ENCODE results near the gene HOXB9. TPM values are rescaled to one million over a fixed set of nuclear protein-coding genes. Genes with fewer than 3 reads are reported as not detected.

Gene HOXB9
- total and polyA plus RNA-seq, 10 of the 15 experiments (the other 5 are each of a cell fraction or from before 2014, with no cell fraction given), result 0.01 to 0.49 (median 0.09) TPM; not detected in 5

- FAIRE-seq (no peak), ATAC-seq (no peak), DNase-seq (ENCODE audit: low read depth, low spot score) (no peak)
- no peak for TF ChIP-seq FOXM1 (IDR thresholded peaks at IDR 0.05; ENCODE audit: low read depth, low read length)
- TF ChIP-seq ATF7 (IDR thresholded peaks at IDR 0.05; ENCODE audit: low read depth), result no peak
- no peak overlapping the region for H3K27ac ChIP-seq (ENCODE audit: control insufficient read depth, insufficient read depth)
- no peak overlapping the region for H3K4me2 ChIP-seq (ENCODE audit: control insufficient read depth, insufficient read depth)
- intact Hi-C loops (cut with micrococcal nuclease; ENCODE audit: unreplicated experiment), result no loop called here
- no peaks in the 10 kb centered on the region for H3K36me3 ChIP-seq (ENCODE audit: control insufficient read depth in 2 of 2, insufficient read depth in 2 of 2, low read length in 1 of 2)
- SMC1A ChIA-PET (ENCODE audit: uncharacterized antibody, unreplicated experiment), result interaction anchor here (1.8 kb wide), 1 partner anchor 19 kb away, joined by 7 read pairs; no protein-coding TSS in a partner anchor
- peaks cover 39 to 55% of the 10 kb centered on the region in 2 experiments for H3K27me3 ChIP-seq (replicated peaks in 1 of 2; ENCODE audit: control insufficient read depth in 2 of 2, insufficient read depth in 2 of 2, low read length in 1 of 2)
- CTCF ChIA-PET, result interaction anchor here (1.8 to 3.7 kb wide), 2 partner anchors 16 to 595 kb away, joined by 4 to 15 read pairs; no protein-coding TSS in a partner anchor
- WGBS (ENCODE audit: insufficient coverage, insufficient replicate concordance, low lambda C conversion rate, missing lambda C conversion rate), result 24% methylated on average over 6 of the region's 6 CpGs
- no peaks in the 10 kb centered on the region for H3K79me2 ChIP-seq (ENCODE audit: control insufficient read depth, insufficient read depth, low read length)
- H3K4me3 ChIP-seq, result no peak overlapping the region
- POLR2A ChIA-PET, result no interaction called here
- no peaks in the 10 kb centered on the region for H3K4me1 ChIP-seq (ENCODE audit: control insufficient read depth, insufficient read depth, low read length)
- no peaks in the 10 kb centered on the region for H4K20me1 ChIP-seq (ENCODE audit: control insufficient read depth, insufficient read depth)
- in situ Hi-C loops (cut with MboI), result loop anchor here (10.0 kb wide), 1 partner anchor 776 kb away; the partner anchor contains the start of gene SCRN2
- H3K9me3 ChIP-seq (replicated peaks; ENCODE audit: control insufficient read depth, insufficient read depth, low read length), result no peaks in the 10 kb centered on the region
- no peak overlapping the region for H3K9ac ChIP-seq (ENCODE audit: control insufficient read depth, insufficient read depth, low read length)
- BruUV-seq (replicated peaks), result no TSS peak
- RAD21 ChIA-PET (ENCODE audit: unreplicated experiment), result no interaction called here
- H2AFZ ChIP-seq (ENCODE audit: control insufficient read depth, low read depth, low read length), result no peak overlapping the region
Observed at GRCh38 chr17:48620461-48621139, 5.6 kb downstream of the HOXB9 start.

DNA sequence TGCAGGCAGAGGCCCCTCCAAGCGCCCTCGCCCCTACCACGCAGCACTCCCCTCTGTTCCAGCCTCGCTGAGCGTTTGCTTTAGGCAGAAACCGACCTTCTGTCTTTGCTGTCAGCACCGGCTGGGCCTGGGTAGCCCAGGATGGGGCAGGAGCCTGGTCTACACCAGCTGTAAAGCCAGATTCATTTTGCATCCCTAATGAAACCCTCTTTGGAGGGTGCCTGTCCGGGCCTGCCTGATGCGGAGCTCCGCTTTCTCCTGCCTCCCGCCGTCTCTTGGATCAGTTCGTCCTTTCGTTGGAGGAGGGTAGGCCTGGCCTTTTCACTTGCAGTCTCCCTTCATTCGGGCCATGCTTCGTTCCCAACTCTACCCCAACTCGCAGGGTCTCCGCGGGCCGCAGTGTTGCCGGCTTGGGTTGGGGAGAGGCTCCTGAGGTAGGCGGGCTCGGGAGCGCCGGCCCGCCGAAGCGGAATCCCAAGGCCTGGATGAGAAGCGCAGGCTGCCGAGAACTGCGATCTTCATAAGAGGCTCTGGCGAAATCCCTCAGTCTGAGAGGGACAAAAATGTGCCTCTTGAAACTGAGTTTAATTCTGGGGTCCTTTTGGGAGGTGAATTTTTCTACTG is 6.2 kb downstream of the HOXB9 start:
- H3K9me3 ChIP-seq (replicated peaks; ENCODE audit: control insufficient read depth, insufficient read depth, low read length), result no peaks in the 10 kb centered on the region
- BruUV-seq (replicated peaks), result no TSS peak
- intact Hi-C loops (cut with micrococcal nuclease; ENCODE audit: unreplicated experiment) (loop anchor here (2.0 to 5.0 kb wide), 2 partner anchors 358 to 485 kb away; no protein-coding TSS in a partner anchor), in situ Hi-C loops (cut with MboI) (loop anchor here (10.0 kb wide), 1 partner anchor 775 kb away; the partner anchor contains the start of gene SCRN2)
- ATAC-seq (no peak), FAIRE-seq (no peak), DNase-seq (ENCODE audit: low read depth, low spot score) (no peak)
- no peak overlapping the region for H3K4me2 ChIP-seq (ENCODE audit: control insufficient read depth, insufficient read depth)
- ChIA-PET SMC1A (ENCODE audit: uncharacterized antibody, unreplicated experiment) (no interaction called here), RAD21 (ENCODE audit: unreplicated experiment) (interaction anchor here (2.1 kb wide), 1 partner anchor 312 kb away, joined by 6 read pairs; no protein-coding TSS in a partner anchor), CTCF (interaction anchor here (1.1 to 1.7 kb wide), 2 partner anchors 358 to 554 kb away, joined by 3 to 5 read pairs; no protein-coding TSS in a partner anchor), POLR2A (no interaction called here)
- no peak for TF ChIP-seq HDAC2 (IDR thresholded peaks at IDR 0.05)
- TF ChIP-seq RBBP5 (conservative IDR thresholded peaks at IDR 0.05), result no peak
- no peak for TF ChIP-seq PAX8 (IDR thresholded peaks at IDR 0.05)
- no peak for TF ChIP-seq CHD2 (IDR thresholded peaks at IDR 0.05; ENCODE audit: borderline replicate concordance, low read depth, low read length)
- no peak for TF ChIP-seq NFIC (IDR thresholded peaks at IDR 0.05; ENCODE audit: low read depth, low read length)
- no peak for TF ChIP-seq ZBED1 (IDR thresholded peaks at IDR 0.05; ENCODE audit: borderline replicate concordance)
- TF ChIP-seq NBN (IDR thresholded peaks at IDR 0.05), result no peak
- TF ChIP-seq PAX5 (IDR thresholded peaks at IDR 0.05; ENCODE audit: borderline replicate concordance, low read depth, low read length), result no peak
- no peak for TF ChIP-seq SIX5 (IDR thresholded peaks at IDR 0.05; ENCODE audit: low read depth, low read length, severe bottlenecking)
- TF ChIP-seq, protein P1, sequence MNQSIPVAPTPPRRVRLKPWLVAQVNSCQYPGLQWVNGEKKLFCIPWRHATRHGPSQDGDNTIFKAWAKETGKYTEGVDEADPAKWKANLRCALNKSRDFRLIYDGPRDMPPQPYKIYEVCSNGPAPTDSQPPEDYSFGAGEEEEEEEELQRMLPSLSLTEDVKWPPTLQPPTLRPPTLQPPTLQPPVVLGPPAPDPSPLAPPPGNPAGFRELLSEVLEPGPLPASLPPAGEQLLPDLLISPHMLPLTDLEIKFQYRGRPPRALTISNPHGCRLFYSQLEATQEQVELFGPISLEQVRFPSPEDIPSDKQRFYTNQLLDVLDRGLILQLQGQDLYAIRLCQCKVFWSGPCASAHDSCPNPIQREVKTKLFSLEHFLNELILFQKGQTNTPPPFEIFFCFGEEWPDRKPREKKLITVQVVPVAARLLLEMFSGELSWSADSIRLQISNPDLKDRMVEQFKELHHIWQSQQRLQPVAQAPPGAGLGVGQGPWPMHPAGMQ (IDR thresholded peaks at IDR 0.05; ENCODE audit: borderline replicate concordance), result no peak
- TF ChIP-seq YY1 (IDR thresholded peaks at IDR 0.05; ENCODE audit: low read depth, low read length), result no peak
- TF ChIP-seq SRF (IDR thresholded peaks at IDR 0.05; ENCODE audit: low read depth in 2 of 2, low read length in 2 of 2), result no peak
- H4K20me1 ChIP-seq (ENCODE audit: control insufficient read depth, insufficient read depth), result no peaks in the 10 kb centered on the region
- H3K27ac ChIP-seq (ENCODE audit: control insufficient read depth, insufficient read depth), result no peak overlapping the region
- peaks cover 34 to 48% of the 10 kb centered on the region in 2 experiments for H3K27me3 ChIP-seq (replicated peaks in 1 of 2; ENCODE audit: control insufficient read depth in 2 of 2, insufficient read depth in 2 of 2, low read length in 1 of 2)
- H3K4me1 ChIP-seq (ENCODE audit: control insufficient read depth, insufficient read depth, low read length), result no peaks in the 10 kb centered on the region
- no peak overlapping the region for H3K9ac ChIP-seq (ENCODE audit: control insufficient read depth, insufficient read depth, low read length)
- no peak overlapping the region for H2AFZ ChIP-seq (ENCODE audit: control insufficient read depth, low read depth, low read length)
- H3K36me3 ChIP-seq (ENCODE audit: control insufficient read depth in 2 of 2, insufficient read depth in 2 of 2, low read length in 1 of 2), result no peaks in the 10 kb centered on the region
- H3K4me3 ChIP-seq, result no peak overlapping the region
- no peaks in the 10 kb centered on the region for H3K79me2 ChIP-seq (ENCODE audit: control insufficient read depth, insufficient read depth, low read length)
- 62% methylated on average over 32 of the region's 32 CpGs for WGBS (ENCODE audit: insufficient coverage, insufficient replicate concordance, low lambda C conversion rate, missing lambda C conversion rate)
